Astrocyte (in vitro differentiated cells and primary cell): ENCODE measurements around the gene APOBEC3B. TPM values are rescaled to one million over a fixed set of nuclear protein-coding genes. Genes with fewer than 3 reads are reported as not detected.
"Not testable (repeated sequence)": the region's sequence is repeated elsewhere in the genome, so short reads cannot be mapped to it uniquely, and the experiment has no call there.

ENCODE experiments used
- DNase-seq: peaks from one replicate; pipeline ENCODE4 v3.0.0-alpha.2; 2010; ENCODE audit warnings: low read depth
- FAIRE-seq: peaks from 2 replicates; lab custom pipeline; 2011; peaks lifted over from hg19 to GRCh38; lab: Jason Lieb, UNC
- H2AFZ ChIP-seq: 2 replicates; pipeline ENCODE4 v1.6.0; 2012; ENCODE audit warnings: low read depth, low read length, inconsistent platforms
- H3K27ac ChIP-seq: 2 replicates; pipeline ENCODE4 v1.5.1; 2011; ENCODE audit warnings: low read depth, low read length, inconsistent platforms
- H3K27me3 ChIP-seq: 2 replicates; pipeline ENCODE4 v1.6.0; 2011; ENCODE audit warnings: low read length, inconsistent platforms; ENCODE audit not compliant: insufficient read depth
- H3K36me3 ChIP-seq: 2 replicates; pipeline ENCODE4 v1.5.1; 2011; ENCODE audit warnings: low read length, inconsistent platforms; ENCODE audit not compliant: insufficient read depth
- H3K4me1 ChIP-seq: 2 replicates; pipeline ENCODE4 v1.5.1; 2011; ENCODE audit warnings: low read length, inconsistent platforms; ENCODE audit not compliant: insufficient read depth
- H3K4me2 ChIP-seq: 2 replicates; pipeline ENCODE4 v1.6.0; 2012; ENCODE audit warnings: low read length, inconsistent platforms
- H3K4me3 ChIP-seq: 2 replicates; pipeline ENCODE4 v1.5.1; 2011; ENCODE audit warnings: low read depth, mild to moderate bottlenecking, low read length, inconsistent platforms; ENCODE audit not compliant: insufficient read depth
- H3K79me2 ChIP-seq: 2 replicates; pipeline ENCODE4 v1.6.0; 2012; ENCODE audit warnings: mild to moderate bottlenecking, low read length, inconsistent platforms; ENCODE audit not compliant: insufficient read depth
- H3K9ac ChIP-seq: 2 replicates; pipeline ENCODE4 v1.6.0; 2012; ENCODE audit warnings: mild to moderate bottlenecking, low read length, inconsistent platforms
- H3K9me3 ChIP-seq: 2 replicates; pipeline ENCODE4 v1.5.1; 2012; ENCODE audit warnings: low read depth, mild to moderate bottlenecking, low read length, inconsistent platforms; ENCODE audit not compliant: insufficient read depth
- H4K20me1 ChIP-seq: 2 replicates; pipeline ENCODE4 v1.6.0; 2012; ENCODE audit warnings: low read length, inconsistent platforms; ENCODE audit not compliant: insufficient read depth
- H3K27ac Mint-ChIP-seq: one replicate; pipeline ENCODE4 v1.8.0; 2021; ENCODE audit warnings: mild to moderate bottlenecking, mixed read lengths; ENCODE audit not compliant: unreplicated experiment
- H3K27me3 Mint-ChIP-seq: one replicate; pipeline ENCODE4 v1.8.0; 2021; ENCODE audit warnings: low read depth, mixed read lengths; ENCODE audit not compliant: unreplicated experiment
- H3K36me3 Mint-ChIP-seq: one replicate; pipeline ENCODE4 v1.8.0; 2021; ENCODE audit warnings: low read depth, mixed read lengths; ENCODE audit not compliant: unreplicated experiment
- H3K4me1 Mint-ChIP-seq: one replicate; pipeline ENCODE4 v1.8.0; 2021; ENCODE audit warnings: low read depth, mixed read lengths; ENCODE audit not compliant: unreplicated experiment
- H3K4me3 Mint-ChIP-seq: one replicate; pipeline ENCODE4 v1.8.0; 2021; ENCODE audit warnings: mild to moderate bottlenecking, moderate library complexity, mixed read lengths; ENCODE audit not compliant: unreplicated experiment
- H3K9me3 Mint-ChIP-seq: one replicate; pipeline ENCODE4 v1.8.0; 2021; ENCODE audit warnings: mild to moderate bottlenecking, mixed read lengths; ENCODE audit not compliant: unreplicated experiment
- EZH2 ChIP-seq: IDR thresholded peaks from 2 replicates; pipeline ENCODE4 v1.6.1; 2012; ENCODE audit warnings: mild to moderate bottlenecking, low read length, inconsistent platforms; ENCODE audit not compliant: insufficient read depth
- total RNA-seq: library from RNA; stranded (reverse); gene quantifications from 2 replicates; pipeline ENCODE4 v1.2.1, GENCODE V29; 2021
- TF ChIP-seq, protein P1 (sequence below): IDR thresholded peaks from 2 replicates; pipeline ENCODE4 v1.5.1; 2011; ENCODE audit warnings: low read depth, mild to moderate bottlenecking, inconsistent platforms, low read length, moderate library complexity; ENCODE audit not compliant: insufficient read depth

Gene APOBEC3B
- total RNA-seq, 1 donor from 2014 or later: 3.0 TPM

DNA sequence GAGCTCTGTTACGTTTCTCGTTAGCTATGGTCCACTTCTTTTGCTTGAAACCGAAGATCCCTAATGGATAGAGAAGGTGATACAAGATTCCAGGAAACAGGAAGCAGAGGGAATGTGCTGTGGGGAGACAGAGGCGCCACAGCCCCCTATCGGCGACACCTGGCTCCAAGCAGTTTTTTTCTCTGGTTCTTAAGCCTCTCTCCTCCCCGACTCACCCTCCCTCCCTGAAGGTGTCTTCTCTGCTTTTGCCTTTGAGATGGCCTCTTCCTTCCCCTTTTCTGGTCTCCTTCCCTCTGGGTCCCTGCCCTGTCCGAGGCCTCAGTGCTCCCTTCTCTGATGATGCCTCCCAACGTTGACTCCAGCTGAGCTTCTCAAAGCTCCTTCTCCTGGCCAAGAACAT is 38.9 kb upstream of the APOBEC3B start:
- no peak overlapping the region for H2AFZ ChIP-seq
- H3K9ac ChIP-seq: no peak overlapping the region
- no peak overlapping the region for H3K27ac ChIP-seq
- no peak overlapping the region for H3K4me3 ChIP-seq
- no peaks in the 10 kb centered on the region for H3K36me3 ChIP-seq
- FAIRE-seq (no peak), DNase-seq (no peak)
- H3K36me3 Mint-ChIP-seq: no peaks in the 10 kb centered on the region
- H3K4me1 ChIP-seq: no peaks in the 10 kb centered on the region
- peaks cover 45% of the 10 kb centered on the region for H3K27me3 ChIP-seq
- H4K20me1 ChIP-seq: no peaks in the 10 kb centered on the region
- H3K27me3 Mint-ChIP-seq: peaks cover 67% of the 10 kb centered on the region
- no peak for TF ChIP-seq EZH2
- TF ChIP-seq, protein P1, sequence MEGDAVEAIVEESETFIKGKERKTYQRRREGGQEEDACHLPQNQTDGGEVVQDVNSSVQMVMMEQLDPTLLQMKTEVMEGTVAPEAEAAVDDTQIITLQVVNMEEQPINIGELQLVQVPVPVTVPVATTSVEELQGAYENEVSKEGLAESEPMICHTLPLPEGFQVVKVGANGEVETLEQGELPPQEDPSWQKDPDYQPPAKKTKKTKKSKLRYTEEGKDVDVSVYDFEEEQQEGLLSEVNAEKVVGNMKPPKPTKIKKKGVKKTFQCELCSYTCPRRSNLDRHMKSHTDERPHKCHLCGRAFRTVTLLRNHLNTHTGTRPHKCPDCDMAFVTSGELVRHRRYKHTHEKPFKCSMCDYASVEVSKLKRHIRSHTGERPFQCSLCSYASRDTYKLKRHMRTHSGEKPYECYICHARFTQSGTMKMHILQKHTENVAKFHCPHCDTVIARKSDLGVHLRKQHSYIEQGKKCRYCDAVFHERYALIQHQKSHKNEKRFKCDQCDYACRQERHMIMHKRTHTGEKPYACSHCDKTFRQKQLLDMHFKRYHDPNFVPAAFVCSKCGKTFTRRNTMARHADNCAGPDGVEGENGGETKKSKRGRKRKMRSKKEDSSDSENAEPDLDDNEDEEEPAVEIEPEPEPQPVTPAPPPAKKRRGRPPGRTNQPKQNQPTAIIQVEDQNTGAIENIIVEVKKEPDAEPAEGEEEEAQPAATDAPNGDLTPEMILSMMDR: no peak
- no peak overlapping the region for H3K4me2 ChIP-seq
- H3K27ac Mint-ChIP-seq: no peak overlapping the region
- H3K9me3 Mint-ChIP-seq: peaks cover 7% of the 10 kb centered on the region
- H3K79me2 ChIP-seq: no peaks in the 10 kb centered on the region
- peaks cover 4% of the 10 kb centered on the region for H3K4me1 Mint-ChIP-seq
- H3K4me3 Mint-ChIP-seq: no peak overlapping the region
- H3K9me3 ChIP-seq: no peaks in the 10 kb centered on the region

DNA sequence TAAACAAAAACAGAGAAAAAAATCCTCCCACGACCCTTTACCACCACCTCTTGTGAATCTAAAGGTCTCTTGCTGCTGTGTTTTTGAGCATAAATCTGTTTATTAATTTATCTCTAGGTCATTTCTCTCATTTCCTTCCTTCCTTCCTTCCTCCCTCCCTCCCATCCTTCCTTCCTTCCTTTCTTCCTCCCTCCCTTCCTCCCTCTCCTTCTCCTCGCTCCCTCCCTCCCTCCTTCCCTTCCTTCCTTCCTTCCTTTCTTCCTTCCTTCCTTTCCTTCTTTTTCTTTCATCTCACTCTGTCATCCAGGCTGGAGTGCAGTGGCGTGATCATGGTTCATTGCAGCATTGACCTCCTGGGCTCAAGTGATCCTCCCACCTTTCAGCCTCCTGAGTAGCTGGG is 38.3 kb upstream of the APOBEC3B start:
- H2AFZ ChIP-seq: no peak overlapping the region
- FAIRE-seq: no peak
- H3K4me3 Mint-ChIP-seq: no peak overlapping the region
- peaks cover 4% of the 10 kb centered on the region for H3K4me1 Mint-ChIP-seq
- no peaks in the 10 kb centered on the region for H3K9me3 ChIP-seq
- H3K27ac Mint-ChIP-seq: no peak overlapping the region
- H3K4me1 ChIP-seq: no peaks in the 10 kb centered on the region
- no peak overlapping the region for H3K9ac ChIP-seq
- no peaks in the 10 kb centered on the region for H4K20me1 ChIP-seq
- H3K79me2 ChIP-seq: no peaks in the 10 kb centered on the region
- H3K4me3 ChIP-seq: no peak overlapping the region
- no peaks in the 10 kb centered on the region for H3K36me3 ChIP-seq
- H3K9me3 Mint-ChIP-seq: peaks cover 7% of the 10 kb centered on the region
- H3K27me3 ChIP-seq: peaks cover 48% of the 10 kb centered on the region
- no peak overlapping the region for H3K4me2 ChIP-seq
- H3K27ac ChIP-seq: no peak overlapping the region
- no peak for DNase-seq
- H3K27me3 Mint-ChIP-seq: peaks cover 65% of the 10 kb centered on the region
- H3K36me3 Mint-ChIP-seq: no peaks in the 10 kb centered on the region
- TF ChIP-seq, protein P1: no peak
- TF ChIP-seq EZH2: no peak

DNA sequence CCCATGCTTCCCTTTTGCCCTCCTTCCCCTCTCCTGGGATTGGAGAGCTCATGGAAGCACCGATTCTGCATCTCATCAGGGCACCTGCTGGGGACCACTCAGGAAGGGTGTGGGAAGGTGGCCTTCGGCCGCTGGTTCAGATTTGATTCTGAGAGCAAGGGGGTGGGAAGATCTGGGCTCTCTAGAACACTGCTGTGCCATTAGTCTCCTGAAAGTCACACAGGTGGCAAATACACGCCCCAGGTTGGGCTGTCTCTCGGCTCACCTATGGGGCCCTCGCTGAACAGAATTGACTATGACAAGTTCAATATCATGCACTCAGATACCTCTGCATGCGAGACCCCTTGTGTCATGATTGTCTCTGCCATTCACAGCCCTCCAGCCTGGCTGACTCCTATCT is 37.5 kb upstream of the APOBEC3B start:
- TF ChIP-seq, protein P1: no peak
- TF ChIP-seq EZH2: no peak
- DNase-seq (no peak), FAIRE-seq (no peak)
- no peak overlapping the region for H3K9ac ChIP-seq
- H3K27ac Mint-ChIP-seq: no peak overlapping the region
- H3K4me3 ChIP-seq: no peak overlapping the region
- no peak overlapping the region for H3K4me3 Mint-ChIP-seq
- H3K4me1 ChIP-seq: no peaks in the 10 kb centered on the region
- H3K27me3 Mint-ChIP-seq: peaks cover 66% of the 10 kb centered on the region
- no peaks in the 10 kb centered on the region for H3K36me3 Mint-ChIP-seq
- no peak overlapping the region for H2AFZ ChIP-seq
- no peak overlapping the region for H3K4me2 ChIP-seq
- H4K20me1 ChIP-seq: no peaks in the 10 kb centered on the region
- peaks cover 48% of the 10 kb centered on the region for H3K27me3 ChIP-seq
- no peaks in the 10 kb centered on the region for H3K9me3 ChIP-seq
- H3K9me3 Mint-ChIP-seq: peaks cover 4% of the 10 kb centered on the region
- no peak overlapping the region for H3K27ac ChIP-seq
- H3K4me1 Mint-ChIP-seq: peaks cover 4% of the 10 kb centered on the region
- no peaks in the 10 kb centered on the region for H3K36me3 ChIP-seq
- H3K79me2 ChIP-seq: no peaks in the 10 kb centered on the region

DNA sequence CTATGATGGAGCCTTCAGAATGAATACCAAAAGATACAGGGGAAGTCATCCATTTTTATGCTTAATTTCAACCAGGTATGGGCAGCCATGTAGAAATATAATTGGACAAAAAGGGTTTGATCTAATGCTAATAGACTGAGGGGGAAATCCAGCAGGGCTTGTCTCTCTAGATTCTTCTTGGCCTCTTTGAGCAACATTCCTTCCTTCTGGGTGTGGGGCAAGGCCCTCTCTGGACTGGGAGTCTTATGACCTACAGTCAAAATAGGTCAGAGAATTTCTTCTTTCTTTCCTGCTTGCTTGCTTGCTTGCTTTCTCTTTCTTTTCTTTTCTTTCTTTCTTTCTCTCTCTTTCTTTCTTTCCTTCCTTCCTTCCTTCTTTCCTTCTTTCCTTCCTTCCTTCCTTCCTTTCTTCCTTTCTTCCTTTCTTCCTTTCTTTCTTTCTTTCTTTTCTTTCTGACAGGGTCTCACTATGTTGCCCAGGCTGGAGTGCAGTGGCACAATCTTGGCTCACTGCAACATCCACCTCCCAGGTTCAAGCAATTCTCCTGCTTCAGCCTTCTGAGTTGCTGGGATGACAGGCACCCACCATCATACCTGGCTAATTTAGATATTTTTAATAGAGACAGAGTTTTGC is 36.3 kb upstream of the APOBEC3B start:
- H3K27me3 ChIP-seq: peaks cover 49% of the 10 kb centered on the region
- H3K4me3 Mint-ChIP-seq, H4K20me1 ChIP-seq, H3K79me2 ChIP-seq, H2AFZ ChIP-seq, H3K4me1 ChIP-seq, H3K36me3 ChIP-seq, FAIRE-seq, H3K9me3 Mint-ChIP-seq, H3K36me3 Mint-ChIP-seq, H3K9me3 ChIP-seq, H3K27ac Mint-ChIP-seq, H3K27ac ChIP-seq, H3K4me1 Mint-ChIP-seq, H3K4me3 ChIP-seq, H3K4me2 ChIP-seq, DNase-seq, H3K9ac ChIP-seq: not testable (repeated sequence)
- H3K27me3 Mint-ChIP-seq: peaks cover 71% of the 10 kb centered on the region
